Left kidney (tissue), 2 donors: ENCODE results near the gene EBP. TPM values are rescaled to one million over a fixed set of nuclear protein-coding genes. Genes with fewer than 3 reads are reported as not detected.

Experiments
- DNase-seq: peaks from one replicate; pipeline ENCODE4 v3.0.0-alpha.2; 2013
- polyA plus RNA-seq: library from polyadenylated mRNA; unstranded; fragments of 120-200 nt; gene quantifications from one replicate; pipeline ENCODE4 v1.2.1, GENCODE V29; 2013; ENCODE audit not compliant: insufficient read length

EBP gene
- polyA plus RNA-seq, 1 donor, result 75.4 TPM

DNA sequence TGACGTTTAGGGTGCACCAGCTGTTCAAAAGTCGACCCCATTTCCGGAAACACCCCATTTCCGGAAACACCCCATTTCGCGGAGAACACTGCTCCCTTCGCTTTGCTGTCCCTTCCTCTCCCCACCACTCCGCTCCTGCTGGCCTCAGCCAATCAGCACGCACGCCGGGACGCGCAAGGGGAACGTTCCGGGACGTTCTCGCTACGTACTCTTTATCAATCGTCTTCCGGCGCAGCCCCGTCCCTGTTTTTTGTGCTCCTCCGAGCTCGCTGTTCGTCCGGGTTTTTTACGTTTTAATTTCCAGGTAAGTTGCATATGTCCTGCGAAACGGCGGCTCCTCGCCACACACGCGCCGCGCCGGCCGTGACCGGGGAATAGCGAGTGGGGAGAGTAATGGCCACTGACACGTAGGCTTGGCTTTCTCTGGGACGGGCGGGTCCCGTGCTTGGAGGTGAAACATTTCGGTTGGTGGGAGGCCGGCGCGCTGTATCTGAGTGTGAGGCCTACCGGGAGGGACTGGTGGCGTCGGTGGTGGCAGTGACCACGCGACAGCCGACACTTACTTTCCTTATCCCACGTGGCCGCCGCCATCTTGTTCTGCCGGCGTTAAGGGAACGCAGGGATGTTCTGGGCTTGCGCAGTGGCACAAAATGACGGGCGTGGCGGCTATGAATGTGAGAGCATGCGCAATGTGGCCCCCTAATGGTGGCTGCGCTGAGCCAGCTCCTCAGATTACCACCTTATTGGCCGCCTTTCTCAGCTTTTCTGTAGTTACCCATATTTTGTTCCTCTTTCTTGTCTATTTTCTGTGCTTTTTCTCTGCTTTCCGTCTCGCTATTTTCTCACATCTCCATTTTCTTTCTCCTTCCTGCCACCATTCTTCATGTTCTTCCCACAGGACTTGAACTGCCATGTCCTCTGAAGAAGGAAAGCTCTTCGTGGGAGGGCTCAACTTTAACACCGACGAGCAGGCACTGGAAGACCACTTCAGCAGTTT, 53.0 kb downstream of the EBP start, which contains the start of gene RBM3:
Gene RBM3, plus strand, starts transcription at position 215 of the 997 bp plus-strand sequence. Its CDS starts 697 bp downstream, at position 912.
- peak; percentile 87 for DNase-seq

DNA sequence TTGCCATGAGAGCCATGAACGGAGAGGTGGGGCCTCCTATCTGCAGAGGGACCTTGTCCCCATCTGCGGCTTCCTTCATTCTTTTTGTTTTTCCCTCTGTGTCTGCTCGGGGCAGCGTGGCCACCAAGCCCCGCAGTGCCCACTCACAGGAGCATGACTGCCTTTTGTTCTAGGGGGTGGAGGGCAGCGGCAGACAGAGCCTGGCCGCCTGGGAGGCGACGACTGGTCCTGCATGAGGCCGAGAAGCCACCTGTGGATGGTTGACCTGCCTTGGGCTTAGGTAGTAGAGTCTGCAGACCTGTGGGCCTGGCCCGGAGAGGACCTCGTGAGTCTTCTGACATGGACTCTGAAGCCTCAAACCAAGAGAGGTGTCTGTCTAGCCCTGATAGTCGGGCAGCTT, 54.0 kb downstream of the EBP start:
- DNase-seq, result no peak

DNA sequence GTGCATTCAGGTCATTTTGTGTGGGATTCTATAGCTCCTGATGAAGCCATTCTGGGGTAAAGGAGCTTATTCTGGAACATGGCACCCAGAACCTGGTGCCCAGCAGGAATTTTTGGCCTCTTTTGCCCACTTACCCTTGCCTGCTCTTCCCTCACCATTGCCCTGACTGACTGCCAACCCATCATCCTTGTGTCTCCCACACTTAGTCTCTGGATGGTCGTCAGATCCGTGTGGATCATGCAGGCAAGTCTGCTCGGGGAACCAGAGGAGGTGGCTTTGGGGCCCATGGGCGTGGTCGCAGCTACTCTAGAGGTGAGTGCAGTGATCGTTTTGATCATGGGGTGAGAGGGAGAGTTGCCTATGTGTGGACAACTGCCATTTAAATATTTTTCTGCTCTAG, 54.5 kb downstream of the EBP start:
- no peak for DNase-seq

Other genes starting within 250 kb of the EBP start
- not detected for gene SSX3, start 165.1 kb upstream of the EBP start, polyA plus RNA-seq
- not detected for gene SSX4, start 138.3 kb upstream of the EBP start, polyA plus RNA-seq
- not detected for gene SSX4B, start 109.8 kb upstream of the EBP start, polyA plus RNA-seq
- gene SLC38A5, start 51.5 kb upstream of the EBP start, polyA plus RNA-seq, result 5.2 TPM
- gene FTSJ1, start 45.6 kb upstream of the EBP start, polyA plus RNA-seq, result 40.4 TPM
- gene PORCN, start 12.8 kb upstream of the EBP start, polyA plus RNA-seq, result 7.0 TPM
- gene TBC1D25, start 17.9 kb downstream of the EBP start, polyA plus RNA-seq, result 10.7 TPM
- 419 TPM for gene RBM3, start 52.7 kb downstream of the EBP start, polyA plus RNA-seq
- 116 TPM for gene WDR13, start 75.7 kb downstream of the EBP start, polyA plus RNA-seq
- gene WAS, start 162.0 kb downstream of the EBP start, polyA plus RNA-seq, result 2.6 TPM
- 8.0 TPM for gene SUV39H1, start 174.9 kb downstream of the EBP start, polyA plus RNA-seq
- gene GLOD5, start 239.9 kb downstream of the EBP start, polyA plus RNA-seq, result 0.81 TPM